Body of pancreas (tissue), 4 donors: Measurements from ENCODE around the gene MICAL2. TPM values are rescaled to one million over a fixed set of nuclear protein-coding genes. Genes with fewer than 3 reads are reported as not detected.

Source experiments
- ATAC-seq: fragments of 150-250 bp; one replicate; pipeline ENCODE4 v1.9.1; 2016
- DNase-seq, 4 donors: peaks; one replicate each; pipeline ENCODE4 v3.0.0-alpha.2; 2019
- H3K27ac ChIP-seq, 4 donors: fragments of 200-600 bp; sonication (generic); 1 replicate in 3 of 4; 2 replicates in 1 of 4; pipeline versions ENCODE4 v1.5.1 to v1.6.1; 2016 to 2019; ENCODE audit warnings: mild to moderate bottlenecking in 1 of 4, mixed read lengths in 1 of 4, moderate library complexity in 1 of 4
- H3K27me3 ChIP-seq, 2 donors: fragments of 200-600 bp; sonication (generic); one replicate each; pipeline ENCODE4 v1.6.0; 2016; ENCODE audit warnings: mild to moderate bottlenecking in 1 of 2
- H3K36me3 ChIP-seq, 2 donors: fragments of 200-600 bp; sonication (generic); replicated peaks in 1 of 2; 2 replicates each; pipeline ENCODE4 v1.5.1; 2016; ENCODE audit warnings: low read depth in 2 of 2; ENCODE audit not compliant: insufficient read depth in 1 of 2
- H3K4me1 ChIP-seq: fragments of 200-600 bp; sonication (generic); one replicate; pipeline ENCODE4 v1.6.0; 2016
- H3K4me3 ChIP-seq, 2 donors: fragments of 200-600 bp; sonication (generic); 1 replicate in 1 of 2; 2 replicates in 1 of 2; pipeline ENCODE4 v1.5.1; 2016 to 2019
- H3K9me3 ChIP-seq, 3 donors: fragments of 200-600 bp; sonication (generic); 1 replicate in 2 of 3; 2 replicates in 1 of 3; pipeline ENCODE4 v1.5.1; 2016
- CTCF ChIP-seq, 7 experiments: fragments of 450-650 bp in 4 of 7; fragments of 200-600 bp in 3 of 7; sonication (generic) in 3 of 7; IDR thresholded peaks; one replicate each; pipeline ENCODE4 v1.5.1; 2016 to 2019; ENCODE audit warnings: antibody characterized with exemption in 7 of 7
- POLR2A ChIP-seq, 3 donors: fragments of 450-650 bp; IDR thresholded peaks; one replicate each; pipeline ENCODE4 v1.6.1; 2016; ENCODE audit warnings: antibody characterized with exemption in 3 of 3, mild to moderate bottlenecking in 2 of 3
- WGBS, 2 donors: methylation state at CpG; one replicate each; pipeline ENCODE4 v1.1.5; 2017; 5-methylcytosine and 5-hydroxymethylcytosine counted together
- intact Hi-C: fragments of 100-400 bp; cut with DNase I; formaldehyde crosslinking; loops from one replicate; pipeline ENCODE4 v1.15.1; 2023
- total RNA-seq, 2 donors: library from RNA; depleted of rRNA; stranded (reverse); fragments of >200 nt; gene quantifications; one replicate each; pipeline ENCODE4 v1.1.0, GENCODE V29; 2016

Gene MICAL2
- total RNA-seq, 2 donors from 2014 or later: 16.6 to 24.4 TPM

GRCh38 chr11:12137938-12138731 is 27.7 kb downstream of the MICAL2 start:
- WGBS, 2 donors: 80 to 85% methylated on average over 12 to 13 of the region's 13 CpGs
- Histone ChIP-seq H3K4me3 (no peak overlapping the region), H3K27ac (no peak overlapping the region), H3K4me1 (no peaks in the 10 kb centered on the region), H3K36me3 (no peaks in the 10 kb centered on the region), H3K27me3 (no peaks in the 10 kb centered on the region), H3K9me3 (no peaks in the 10 kb centered on the region)
- intact Hi-C loops: no loop called here
- DNase-seq (no peak), ATAC-seq (no peak)
- TF ChIP-seq POLR2A (IDR thresholded peaks at IDR 0.05): no peak
- TF ChIP-seq CTCF (IDR thresholded peaks at IDR 0.05): no peak

GRCh38 chr11:12139144-12139881 is 28.9 kb downstream of the MICAL2 start:
- Histone ChIP-seq H3K27ac (no peak overlapping the region), H3K4me1 (no peaks in the 10 kb centered on the region), H3K4me3 (no peak overlapping the region), H3K27me3 (no peaks in the 10 kb centered on the region), H3K36me3 (no peaks in the 10 kb centered on the region), H3K9me3 (no peaks in the 10 kb centered on the region)
- intact Hi-C loops: no loop called here
- WGBS, 2 donors: 78 to 83% methylated on average over 12 of the region's 12 CpGs
- ATAC-seq (no peak), DNase-seq (no peak)
- TF ChIP-seq POLR2A (IDR thresholded peaks at IDR 0.05) (no peak), CTCF (IDR thresholded peaks at IDR 0.05) (no peak)

- H3K4me3 ChIP-seq: no peak overlapping the region
- WGBS, 2 donors: 95 to 96% methylated on average over 3 of the region's 3 CpGs
- H3K4me1 ChIP-seq: no peaks in the 10 kb centered on the region
- TF ChIP-seq CTCF (IDR thresholded peaks at IDR 0.05) (no peak), POLR2A (IDR thresholded peaks at IDR 0.05) (no peak)
- H3K27ac ChIP-seq: no peak overlapping the region
- H3K36me3 ChIP-seq: no peaks in the 10 kb centered on the region
- ATAC-seq: no peak
- DNase-seq: no peak
- H3K27me3 ChIP-seq: no peaks in the 10 kb centered on the region
- intact Hi-C loops: no loop called here
- H3K9me3 ChIP-seq: no peaks in the 10 kb centered on the region
These were observed 29.9 kb downstream of the MICAL2 start for GRCh38 chr11:12140186-12140793.

GRCh38 chr11:12141283-12141682 is 30.9 kb downstream of the MICAL2 start:
- TF ChIP-seq CTCF (IDR thresholded peaks at IDR 0.05) (no peak), POLR2A (IDR thresholded peaks at IDR 0.05) (no peak)
- H3K36me3 ChIP-seq: no peaks in the 10 kb centered on the region
- no peak overlapping the region for H3K4me3 ChIP-seq
- H3K9me3 ChIP-seq: no peaks in the 10 kb centered on the region
- no peak overlapping the region for H3K27ac ChIP-seq
- no peaks in the 10 kb centered on the region for H3K4me1 ChIP-seq
- WGBS, 2 donors: 53 to 77% methylated on average over 1 of the region's 1 CpG
- intact Hi-C loops: no loop called here
- ATAC-seq (no peak), DNase-seq (no peak)
- no peaks in the 10 kb centered on the region for H3K27me3 ChIP-seq
